Esophagus squamous epithelium (tissue), 4 donors: ENCODE results near the gene NAPSA.

Source experiments
- CTCF ChIP-seq, 6 experiments: fragments of 450-650 bp in 4 of 6; fragments of 200-600 bp in 2 of 6; sonication (generic) in 2 of 6; IDR thresholded peaks; one replicate each; pipeline ENCODE4 v1.5.1; 2016 to 2019; ENCODE audit warnings: antibody characterized with exemption in 6 of 6, mild to moderate bottlenecking in 4 of 6, moderate library complexity in 4 of 6
- POLR2A ChIP-seq, 4 donors: fragments of 450-650 bp; IDR thresholded peaks; one replicate each; pipeline ENCODE4 v1.6.1; 2017; ENCODE audit warnings: antibody characterized with exemption in 4 of 4, mild to moderate bottlenecking in 4 of 4, moderate library complexity in 3 of 4

- no peak for TF ChIP-seq CTCF (IDR thresholded peaks at IDR 0.05)
- TF ChIP-seq POLR2A (IDR thresholded peaks at IDR 0.05) = no peak
These were observed 32.2 kb downstream of the NAPSA start for GRCh38 chr19:50333235-50333736.
